Activated CD4-positive, alpha-beta T cell treated with anti-CD3 and anti-CD28 coated beads, Interleukin-2, amount 10 ng/mL, durations not matched to agents 24 days and 14 days (primary cell): ENCODE measurements around the gene TMEM9. TPM values are rescaled to one million over a fixed set of nuclear protein-coding genes. Genes with fewer than 3 reads are reported as not detected.

Experiments
- DNase-seq: peaks from one replicate; pipeline ENCODE4 v3.0.0; 2022
- H3K27ac Mint-ChIP-seq: one replicate; pipeline ENCODE4 v1.8.0; 2022; ENCODE audit warnings: mild to moderate bottlenecking, mixed read lengths
- H3K27me3 Mint-ChIP-seq: one replicate; pipeline ENCODE4 v1.8.0; 2022; ENCODE audit warnings: mixed read lengths
- H3K36me3 Mint-ChIP-seq: one replicate; pipeline ENCODE4 v1.8.0; 2022; ENCODE audit warnings: low read depth, mild to moderate bottlenecking, mixed read lengths
- H3K4me1 Mint-ChIP-seq: one replicate; pipeline ENCODE4 v1.8.0; 2021; ENCODE audit warnings: mixed read lengths
- H3K4me3 Mint-ChIP-seq: one replicate; pipeline ENCODE4 v1.8.0; 2022; ENCODE audit warnings: mild to moderate bottlenecking, moderate library complexity, mixed read lengths
- H3K9me3 Mint-ChIP-seq: one replicate; pipeline ENCODE4 v1.8.0; 2021; ENCODE audit warnings: mixed read lengths
- intact Hi-C: fragments of 100-400 bp; cut with micrococcal nuclease; formaldehyde crosslinking; loops from one replicate; pipeline ENCODE4 v1.15.1; 2023
- total RNA-seq: library from RNA; stranded (reverse); gene quantifications from 2 replicates; pipeline ENCODE4 v1.2.3, GENCODE V29; 2022

TMEM9 gene
- total RNA-seq: 11.3 and 13.5 TPM in 2 replicates

DNA sequence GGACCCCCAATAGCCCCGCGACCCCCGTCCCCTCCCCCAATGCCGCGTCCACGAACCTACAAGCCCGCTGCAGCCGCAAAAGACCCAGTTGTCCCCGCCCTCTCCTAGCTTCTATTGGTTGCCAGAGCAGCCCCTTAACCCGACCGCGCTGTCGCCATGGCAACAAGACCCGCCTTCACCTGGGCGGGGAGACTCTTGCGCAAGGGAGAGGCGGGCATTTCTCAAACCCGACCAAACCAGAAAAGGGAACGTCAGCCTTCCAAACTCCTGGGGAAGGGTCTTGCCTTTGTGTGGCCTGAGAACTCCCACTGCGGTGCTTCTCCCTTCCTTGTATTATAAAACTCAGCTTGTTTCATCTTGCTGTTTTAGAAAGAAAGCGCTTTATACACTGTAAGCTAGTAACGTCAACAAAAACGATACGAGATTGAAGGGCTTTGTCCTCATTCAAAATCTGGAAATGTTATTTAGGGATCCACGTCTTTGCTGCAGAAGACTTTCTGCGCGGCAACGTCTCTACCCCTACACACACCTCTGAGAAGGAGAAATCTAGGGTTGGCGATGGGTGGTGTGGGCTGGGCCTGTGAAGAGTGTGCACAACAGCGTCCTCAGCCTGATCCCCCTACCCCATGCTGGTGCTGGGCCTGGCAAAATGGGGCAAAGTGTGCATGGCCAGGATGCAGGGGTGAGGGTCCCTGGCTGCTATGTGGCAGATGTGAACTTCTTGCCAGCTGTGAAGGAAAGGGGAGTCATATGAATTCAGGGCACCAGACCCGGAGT lies at the start of gene TMEM9:
TSS of gene TMEM9 (minus strand) at position 86 of the 777 bp plus-strand sequence. CDS start 551 bp downstream, outside the sequence.
- H3K4me1 Mint-ChIP-seq: peaks cover 13% of the 10 kb centered on the region
- intact Hi-C loops: loop anchor here (1.0 kb wide), 1 partner anchor 17 kb away; no protein-coding TSS in a partner anchor
- DNase-seq: peak; percentile 99
- peak within 1 kb of the TSS; percentile 86 for H3K27ac Mint-ChIP-seq
- H3K4me3 Mint-ChIP-seq: peak within 1 kb of the TSS; percentile 90
- peaks cover 16% of the 10 kb centered on the region for H3K27me3 Mint-ChIP-seq
- H3K9me3 Mint-ChIP-seq: no peaks in the 10 kb centered on the region
- peaks cover 10% of the 10 kb centered on the region for H3K36me3 Mint-ChIP-seq

DNA sequence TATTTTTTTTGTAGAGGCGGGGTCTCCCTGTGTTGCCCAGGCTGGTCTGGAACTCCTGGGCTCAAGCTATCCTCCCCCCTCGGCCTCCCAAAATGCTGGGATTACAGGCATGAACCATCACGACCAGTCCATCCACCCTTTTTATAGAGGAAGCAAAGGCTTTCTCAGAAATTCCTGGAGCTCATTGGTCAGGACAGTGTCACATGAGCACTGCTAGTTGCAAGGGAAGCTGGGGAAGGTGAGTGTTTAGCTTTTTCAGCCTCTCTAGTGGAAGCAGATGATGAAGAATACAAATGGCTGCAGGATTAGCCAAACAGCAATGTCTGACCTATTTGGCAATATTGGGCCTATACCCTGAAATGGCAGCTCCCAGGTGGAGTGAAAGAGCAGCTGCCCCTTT lies 44.3 kb upstream of the TMEM9 start:
- no peaks in the 10 kb centered on the region for H3K9me3 Mint-ChIP-seq
- H3K4me3 Mint-ChIP-seq: no peak overlapping the region
- intact Hi-C loops: no loop called here
- no peaks in the 10 kb centered on the region for H3K36me3 Mint-ChIP-seq
- no peak overlapping the region for H3K27ac Mint-ChIP-seq
- no peak for DNase-seq
- peaks cover 2% of the 10 kb centered on the region for H3K27me3 Mint-ChIP-seq
- no peaks in the 10 kb centered on the region for H3K4me1 Mint-ChIP-seq

DNA sequence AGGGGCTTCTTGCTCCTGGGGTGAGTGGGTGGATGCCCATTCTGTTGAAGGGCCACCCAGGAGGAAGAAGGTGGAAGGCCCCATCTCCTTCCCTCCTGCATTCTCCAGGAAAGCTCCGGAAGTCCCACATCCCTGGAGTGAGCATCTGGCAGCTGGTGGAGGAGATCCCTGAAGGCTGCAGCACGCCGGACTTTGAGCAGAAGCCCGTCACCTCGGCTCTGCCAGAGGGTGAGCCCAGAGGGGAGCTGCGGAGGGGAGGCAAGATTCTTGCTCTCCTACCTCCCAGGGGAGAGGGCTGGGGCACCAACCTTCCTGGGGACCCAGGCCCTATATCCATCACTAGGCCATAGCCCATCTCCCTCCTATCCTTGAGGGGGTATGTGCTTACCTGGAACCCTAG lies 39.8 kb upstream of the TMEM9 start:
- Mint-ChIP-seq H3K36me3 (no peaks in the 10 kb centered on the region), H3K27me3 (peaks cover 11% of the 10 kb centered on the region), H3K9me3 (no peaks in the 10 kb centered on the region), H3K27ac (no peak overlapping the region), H3K4me1 (peaks cover 2% of the 10 kb centered on the region), H3K4me3 (no peak overlapping the region)
- intact Hi-C loops: no loop called here
- DNase-seq: no peak

DNA sequence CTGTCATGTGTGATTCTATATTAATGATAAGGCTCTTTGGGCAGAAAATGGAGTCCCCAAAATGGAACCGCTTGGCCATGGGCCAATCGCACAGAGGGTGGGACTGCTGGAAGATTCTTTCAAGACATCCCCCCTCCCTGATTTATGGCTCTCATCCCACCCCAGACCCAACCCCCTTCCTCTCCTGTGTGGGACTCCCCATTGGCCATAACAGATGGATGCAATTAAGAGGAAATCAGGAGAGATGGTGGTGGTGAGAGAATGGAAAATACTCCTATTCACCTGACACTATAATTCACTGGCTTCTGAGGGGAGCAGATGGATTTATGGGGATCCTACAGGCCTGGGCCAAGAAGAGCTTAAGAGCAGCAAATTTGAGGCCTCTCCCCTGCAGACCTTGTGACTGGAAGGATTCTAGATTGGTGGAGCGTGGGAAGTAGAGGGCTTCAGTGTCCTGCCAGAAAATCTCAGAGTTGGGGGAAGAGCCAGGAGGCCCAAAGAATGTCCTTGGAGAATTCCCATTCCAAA lies 38.1 kb upstream of the TMEM9 start:
- DNase-seq: no peak
- Mint-ChIP-seq H3K9me3 (no peaks in the 10 kb centered on the region), H3K27ac (no peak overlapping the region), H3K36me3 (no peaks in the 10 kb centered on the region), H3K27me3 (peaks cover 11% of the 10 kb centered on the region), H3K4me1 (peaks cover 2% of the 10 kb centered on the region), H3K4me3 (no peak overlapping the region)
- intact Hi-C loops: no loop called here

DNA sequence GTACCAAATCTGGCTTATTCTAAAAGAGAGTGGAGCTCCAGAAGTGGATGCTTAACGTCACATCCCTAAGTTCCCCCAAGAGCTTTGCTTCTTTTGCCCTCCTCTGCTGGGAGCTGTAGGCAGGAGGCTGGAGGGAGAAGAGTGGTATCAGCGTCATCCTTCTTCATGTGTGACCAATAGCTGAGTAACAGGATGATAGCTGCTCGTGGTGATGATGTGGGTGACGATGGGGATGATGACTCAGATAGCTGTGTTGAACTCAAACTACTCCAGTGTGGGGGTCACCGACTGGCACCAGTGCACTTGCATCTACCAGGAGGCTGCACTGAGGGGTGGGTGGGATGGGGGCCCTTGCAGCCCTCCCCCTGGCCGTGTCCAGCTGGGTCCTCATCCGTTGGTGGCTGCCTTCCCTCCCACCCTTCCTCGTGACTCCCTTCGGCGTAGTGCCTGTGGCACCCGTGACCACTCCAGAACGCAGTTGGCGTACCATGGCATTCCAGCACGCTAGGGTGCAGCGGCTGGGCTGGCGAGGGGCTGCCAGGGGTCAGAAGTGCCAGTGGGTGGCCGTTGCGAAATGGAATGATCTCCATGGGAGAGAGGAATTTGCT lies 37.5 kb upstream of the TMEM9 start:
- H3K4me1 Mint-ChIP-seq: peaks cover 2% of the 10 kb centered on the region
- peak overlapping the region; percentile 37 for H3K27ac Mint-ChIP-seq
- H3K4me3 Mint-ChIP-seq: no peak overlapping the region
- intact Hi-C loops: no loop called here
- no peaks in the 10 kb centered on the region for H3K9me3 Mint-ChIP-seq
- peaks cover 13% of the 10 kb centered on the region for H3K27me3 Mint-ChIP-seq
- no peak for DNase-seq
- H3K36me3 Mint-ChIP-seq: no peaks in the 10 kb centered on the region

DNA sequence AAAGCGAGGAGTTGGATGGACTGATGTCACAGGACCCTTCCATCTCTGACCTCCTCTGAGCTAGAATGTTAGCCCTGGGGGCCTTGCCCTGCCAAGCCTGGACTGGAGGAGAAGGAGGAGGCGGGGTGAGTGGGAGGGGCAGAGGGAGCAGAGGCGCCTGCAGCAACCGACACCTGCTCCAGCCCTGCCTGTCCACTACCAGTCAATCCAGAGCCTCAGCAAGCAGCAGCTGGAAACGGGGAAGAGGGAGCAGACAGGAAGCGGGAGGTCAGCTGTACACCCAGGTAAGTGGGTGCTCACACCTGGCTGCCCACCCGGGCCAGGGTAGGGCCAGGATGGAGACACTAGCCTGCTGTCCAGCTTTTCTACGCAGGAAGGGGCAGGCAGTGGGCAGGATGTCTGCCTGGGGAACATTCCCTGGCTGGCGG lies 36.4 kb upstream of the TMEM9 start, which contains the start of gene IGFN1:
TSS of gene IGFN1 (plus strand) at position 201 of the 428 bp plus-strand sequence. CDS start 2,470 bp downstream, outside the sequence.
- peaks cover 13% of the 10 kb centered on the region for H3K27me3 Mint-ChIP-seq

DNA sequence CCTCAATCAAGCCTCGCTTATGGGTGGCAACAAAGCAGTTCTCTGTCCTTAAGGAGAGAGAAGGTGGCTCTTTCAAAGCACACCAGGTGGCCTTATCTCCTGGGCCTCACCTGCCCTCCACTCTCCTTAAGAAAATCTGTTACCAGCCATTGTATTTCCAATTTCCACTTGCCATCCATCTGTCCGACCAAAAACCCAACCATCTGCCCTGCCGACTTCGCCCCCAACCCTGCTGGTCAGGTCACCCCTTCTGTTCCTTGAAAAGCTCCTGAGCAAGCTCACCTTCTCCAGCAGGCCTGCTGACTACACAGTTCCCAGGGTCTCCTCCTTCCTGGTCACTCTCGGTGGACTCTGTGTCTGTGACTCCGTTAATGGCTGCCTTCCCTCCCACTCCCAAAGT lies 35.7 kb upstream of the TMEM9 start:
- Mint-ChIP-seq H3K36me3 (no peaks in the 10 kb centered on the region), H3K4me1 (peaks cover 2% of the 10 kb centered on the region), H3K27ac (no peak overlapping the region), H3K9me3 (no peaks in the 10 kb centered on the region), H3K27me3 (peaks cover 13% of the 10 kb centered on the region), H3K4me3 (no peak overlapping the region)
- intact Hi-C loops: no loop called here
- DNase-seq: no peak

More for the DNA sequence above, 36.4 kb upstream of the TMEM9 start, which contains the start of gene IGFN1:
- Mint-ChIP-seq H3K4me1 (peaks cover 2% of the 10 kb centered on the region), H3K9me3 (no peaks in the 10 kb centered on the region), H3K27ac (peak within 1 kb of the TSS; percentile 37), H3K4me3 (no peak within 1 kb of the TSS), H3K36me3 (no peaks in the 10 kb centered on the region)
- DNase-seq: no peak
- intact Hi-C loops: no loop called here

- Mint-ChIP-seq H3K4me1 (peaks cover 2% of the 10 kb centered on the region), H3K27ac (no peak overlapping the region), H3K9me3 (no peaks in the 10 kb centered on the region), H3K27me3 (peaks cover 18% of the 10 kb centered on the region), H3K4me3 (no peak overlapping the region), H3K36me3 (no peaks in the 10 kb centered on the region)
- no peak for DNase-seq
- intact Hi-C loops: no loop called here
Observed at GRCh38 chr1:201189085-201189484, 34.8 kb upstream of the TMEM9 start.

- Mint-ChIP-seq H3K27me3 (peaks cover 26% of the 10 kb centered on the region), H3K4me1 (no peaks in the 10 kb centered on the region)
Observed at GRCh38 chr1:201186192-201186591, 31.9 kb upstream of the TMEM9 start.

GRCh38 chr1:201185527-201186128 lies 31.4 kb upstream of the TMEM9 start:
- intact Hi-C loops: no loop called here
- H3K4me3 Mint-ChIP-seq: no peak overlapping the region
- no peaks in the 10 kb centered on the region for H3K9me3 Mint-ChIP-seq
- H3K27ac Mint-ChIP-seq: no peak overlapping the region
- no peaks in the 10 kb centered on the region for H3K36me3 Mint-ChIP-seq
- no peak for DNase-seq
- H3K4me1 Mint-ChIP-seq: no peaks in the 10 kb centered on the region
- H3K27me3 Mint-ChIP-seq: peaks cover 26% of the 10 kb centered on the region

More at GRCh38 chr1:201186192-201186591, 31.9 kb upstream of the TMEM9 start:
- intact Hi-C loops: no loop called here
- no peak overlapping the region for H3K4me3 Mint-ChIP-seq
- H3K9me3 Mint-ChIP-seq: no peaks in the 10 kb centered on the region
- no peaks in the 10 kb centered on the region for H3K36me3 Mint-ChIP-seq
- DNase-seq: no peak
- H3K27ac Mint-ChIP-seq: no peak overlapping the region

DNA sequence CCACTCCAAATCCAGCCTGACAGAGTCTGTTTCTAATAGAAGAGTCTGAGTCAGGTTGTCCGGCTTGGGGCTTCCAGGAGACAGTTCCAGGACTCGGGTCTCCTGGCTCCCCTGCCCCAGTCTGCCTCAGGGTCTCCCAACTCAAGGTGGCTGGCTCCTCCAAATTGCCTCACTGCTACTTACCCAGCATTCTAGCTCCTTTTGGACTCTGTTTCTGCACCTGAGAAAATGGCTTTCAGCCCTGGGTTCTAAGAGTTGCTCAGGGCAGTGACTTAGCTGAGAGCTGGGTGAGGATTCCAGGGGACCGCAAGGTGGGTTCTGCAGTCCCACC lies 30.8 kb upstream of the TMEM9 start:
- no peaks in the 10 kb centered on the region for H3K9me3 Mint-ChIP-seq
- intact Hi-C loops: no loop called here
- no peaks in the 10 kb centered on the region for H3K4me1 Mint-ChIP-seq
- H3K27ac Mint-ChIP-seq: no peak overlapping the region
- H3K4me3 Mint-ChIP-seq: no peak overlapping the region
- peaks cover 26% of the 10 kb centered on the region for H3K27me3 Mint-ChIP-seq
- no peak for DNase-seq
- H3K36me3 Mint-ChIP-seq: no peaks in the 10 kb centered on the region

DNA sequence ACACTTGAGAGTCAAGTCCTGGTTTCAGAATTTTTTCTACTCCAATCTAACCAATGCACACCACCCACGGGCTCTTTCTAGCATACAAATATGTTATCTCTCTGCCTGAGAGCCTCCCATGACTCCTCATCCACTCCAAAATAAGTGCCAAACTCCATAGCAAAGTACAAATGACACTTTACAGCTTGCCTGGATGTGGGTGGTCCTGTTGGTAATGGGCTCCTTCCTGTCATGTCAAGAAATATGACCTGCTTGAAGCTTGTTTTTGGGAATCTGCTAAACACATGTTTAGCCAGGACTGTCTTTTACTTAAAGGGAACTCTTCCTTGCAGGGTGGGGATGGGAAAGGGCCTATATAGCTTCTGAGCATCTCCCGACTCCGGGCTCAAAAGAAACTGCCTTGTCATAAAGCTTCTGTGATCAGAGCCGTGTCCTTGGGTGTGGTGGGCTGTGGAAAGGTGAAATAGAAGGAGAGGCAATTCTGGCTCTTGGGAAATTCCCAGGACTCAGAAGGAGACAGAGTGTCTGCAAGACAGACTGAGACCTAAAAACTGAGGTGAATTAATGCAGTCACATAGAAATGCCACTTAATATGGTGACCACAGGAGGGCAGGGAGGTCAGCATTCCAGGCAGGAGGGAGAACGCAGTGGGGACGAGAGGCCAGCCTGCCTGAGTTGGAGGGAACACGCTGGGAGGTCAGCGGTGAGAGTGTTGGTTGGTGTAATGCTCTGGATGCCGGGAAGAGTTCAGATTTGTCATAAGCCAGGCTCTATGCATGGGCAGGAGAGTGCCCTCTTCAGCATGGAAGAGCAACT lies 30.2 kb upstream of the TMEM9 start:
- no peak for DNase-seq
- Mint-ChIP-seq H3K9me3 (no peaks in the 10 kb centered on the region), H3K27ac (no peak overlapping the region), H3K36me3 (no peaks in the 10 kb centered on the region), H3K4me3 (no peak overlapping the region), H3K4me1 (no peaks in the 10 kb centered on the region), H3K27me3 (peaks cover 28% of the 10 kb centered on the region)
- intact Hi-C loops: no loop called here

GRCh38 chr1:201183753-201184152 lies 29.5 kb upstream of the TMEM9 start:
- intact Hi-C loops: no loop called here
- H3K4me1 Mint-ChIP-seq: no peaks in the 10 kb centered on the region
- H3K4me3 Mint-ChIP-seq: no peak overlapping the region
- DNase-seq: no peak
- no peak overlapping the region for H3K27ac Mint-ChIP-seq
- H3K36me3 Mint-ChIP-seq: no peaks in the 10 kb centered on the region
- H3K27me3 Mint-ChIP-seq: peaks cover 30% of the 10 kb centered on the region
- no peaks in the 10 kb centered on the region for H3K9me3 Mint-ChIP-seq
